HepG2 (cell line): ENCODE data around the gene CHST6. TPM values are rescaled to one million over a fixed set of nuclear protein-coding genes. Genes with fewer than 3 reads are reported as not detected.

ENCODE experiments used
- GMEB2 ChIP-seq: IDR thresholded peaks from 2 replicates; pipeline ENCODE4 v1.6.1; 2016; ENCODE audit warnings: missing biosample characterization, missing genetic modification reagents, low read depth
- HCFC1 ChIP-seq: fragments of 150-350 bp; IDR thresholded peaks from 2 replicates; pipeline ENCODE4 v1.6.1; 2014; ENCODE audit warnings: low read depth, low read length
- KAT7 ChIP-seq: IDR thresholded peaks from 2 replicates; pipeline ENCODE4 v1.6.1; 2018; ENCODE audit warnings: borderline replicate concordance, missing compliant biosample characterization
- NFE2 ChIP-seq: sonication (generic); formaldehyde crosslinking; IDR thresholded peaks from 2 replicates; pipeline ENCODE4 v1.4.0; 2020; ENCODE audit warnings: missing genetic modification reagents
- SCMH1 ChIP-seq: sonication (generic); formaldehyde crosslinking; IDR thresholded peaks from 2 replicates; pipeline ENCODE4 v1.9.0; 2021; ENCODE audit warnings: missing genetic modification reagents, mild to moderate bottlenecking, borderline replicate concordance
- SMAD1 ChIP-seq: sonication (generic); formaldehyde crosslinking; IDR thresholded peaks from 2 replicates; pipeline ENCODE4 v1.4.0; 2020; ENCODE audit warnings: missing genetic modification reagents, low read depth, mild to moderate bottlenecking, borderline replicate concordance
- USF2 ChIP-seq, 2 experiments: sonication (generic) in 1 of 2; formaldehyde crosslinking in 1 of 2; IDR thresholded peaks; 2 replicates each; pipeline versions ENCODE4 v1.5.1 to v1.6.1; 2011 to 2020; ENCODE audit warnings: borderline replicate concordance in 1 of 2, low read depth in 1 of 2, low read length in 1 of 2, mild to moderate bottlenecking in 1 of 2, missing genetic modification reagents in 1 of 2, moderate library complexity in 1 of 2
- ZNF318 ChIP-seq: sonication (generic); formaldehyde crosslinking; IDR thresholded peaks from 2 replicates; pipeline ENCODE4 v1.4.0; 2020; ENCODE audit warnings: mild to moderate bottlenecking, missing genetic modification reagents
- ZNF512B ChIP-seq: sonication (generic); formaldehyde crosslinking; IDR thresholded peaks from 2 replicates; pipeline ENCODE4 v1.5.1; 2020; ENCODE audit warnings: missing genetic modification reagents, mild to moderate bottlenecking, borderline replicate concordance
- ZNF557 ChIP-seq: sonication (generic); formaldehyde crosslinking; IDR thresholded peaks from 2 replicates; pipeline ENCODE4 v1.4.0; 2020; ENCODE audit warnings: missing genetic modification reagents
- ZNF639 ChIP-seq: conservative IDR thresholded peaks from 2 replicates; pipeline ENCODE4 v1.6.1; 2018; ENCODE audit warnings: missing genetic modification reagents
- polyA plus RNA-seq, 8 experiments: library from polyadenylated mRNA; depleted of rRNA in 3 of 8; stranded (reverse) in 7 of 8; unstranded in 1 of 8; fragments of >200 nt; fragmentation: Illumina TruSeq in 4 of 8; extraction: Trizol in 4 of 8; gene quantifications; 2 replicates each; pipeline versions ENCODE4 v1.2.1 to v1.2.3, GENCODE V29; 2011 to 2016; ENCODE audit warnings: low read depth in 4 of 8, missing spikeins in 1 of 8, mixed read lengths in 1 of 8; ENCODE audit not compliant: insufficient read depth in 1 of 8
- total RNA-seq, 5 experiments: library from RNA; depleted of rRNA; stranded (reverse); fragments of >200 nt; fragmentation: Illumina TruSeq; extraction: Trizol; gene quantifications; 2 replicates each; pipeline ENCODE4 v1.2.3, GENCODE V29; 2016; ENCODE audit warnings: low read depth in 1 of 5

The CHST6 gene
- total and polyA plus RNA-seq, 2 of the 13 experiments (the other 11 are each of a cell fraction or from before 2014, with no cell fraction given) = 0.18 to 0.91 TPM

GRCh38 chr16:75433732-75434413 lies 61.4 kb downstream of the CHST6 start (continued):
- peak; percentile 90; the same call in 1 of the 2 replicates for TF ChIP-seq ZNF318
- TF ChIP-seq HCFC1 = no peak
- no peak for TF ChIP-seq SMAD1 (CRISPR knock-in tag)
- TF ChIP-seq GMEB2 (CRISPR knock-in tag) = no peak; the same call in 1 of the 2 replicates
- TF ChIP-seq USF2 (IDR thresholded peaks at IDR 0.05; ENCODE audit: low read depth, low read length) = peak; percentile 82
- TF ChIP-seq USF2 (CRISPR knock-in tag; IDR thresholded peaks at IDR 0.05; ENCODE audit: borderline replicate concordance) = peak; percentile 78; the same call in 1 of the 2 replicates
- no peak for TF ChIP-seq NFE2 (CRISPR knock-in tag)
- TF ChIP-seq ZNF557 (CRISPR knock-in tag) = peak; percentile 87
- TF ChIP-seq KAT7 (CRISPR knock-in tag) = no peak
- no peak for TF ChIP-seq SCMH1 (CRISPR knock-in tag)
- TF ChIP-seq ZNF512B (CRISPR knock-in tag) = no peak
- TF ChIP-seq ZNF639 (CRISPR knock-in tag) = 0 out of 2 replicates have a peak, but pooled peaks have one; percentile 20
